ENCODE data around the gene USP13.

Gene USP13

DNA sequence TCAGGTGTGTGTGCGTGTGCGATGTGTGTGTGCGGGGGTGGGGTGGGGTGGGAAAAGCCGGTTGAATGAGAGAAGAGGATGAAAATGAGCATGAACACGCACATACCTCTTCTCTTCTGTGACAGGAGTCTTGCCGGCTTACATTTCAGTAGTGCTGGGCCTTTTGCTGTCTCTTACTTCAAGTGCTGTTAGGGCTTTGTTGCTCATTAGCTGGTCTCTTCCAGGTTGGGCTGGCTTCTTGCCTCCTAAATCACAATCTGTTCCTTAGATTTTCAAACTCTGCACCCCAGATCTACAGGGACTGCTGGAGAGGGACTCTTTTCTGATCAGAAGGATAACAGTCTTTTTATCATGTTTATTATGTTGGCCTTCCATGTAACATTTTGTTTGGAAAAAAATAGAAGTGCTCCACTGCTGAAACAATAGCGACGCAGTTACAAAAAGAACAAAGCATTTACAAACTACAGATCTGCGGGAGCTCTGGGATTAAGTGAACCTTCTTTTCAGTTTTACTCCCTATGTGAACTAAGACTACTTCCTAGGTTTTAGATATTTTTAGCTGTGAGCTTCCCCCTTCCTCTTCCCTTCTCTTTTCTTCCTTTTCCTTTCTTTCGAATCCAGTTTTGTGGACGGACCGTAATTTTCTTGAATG is 48.5 kb downstream of the USP13 start:
- DNase-seq, result no peak

- DNase-seq, result no peak
Measured at GRCh38 chr3:179702271-179702947, 49.6 kb downstream of the USP13 start.

GRCh38 chr3:179703816-179704215 is 51.0 kb downstream of the USP13 start:
- DNase-seq, result no peak

DNA sequence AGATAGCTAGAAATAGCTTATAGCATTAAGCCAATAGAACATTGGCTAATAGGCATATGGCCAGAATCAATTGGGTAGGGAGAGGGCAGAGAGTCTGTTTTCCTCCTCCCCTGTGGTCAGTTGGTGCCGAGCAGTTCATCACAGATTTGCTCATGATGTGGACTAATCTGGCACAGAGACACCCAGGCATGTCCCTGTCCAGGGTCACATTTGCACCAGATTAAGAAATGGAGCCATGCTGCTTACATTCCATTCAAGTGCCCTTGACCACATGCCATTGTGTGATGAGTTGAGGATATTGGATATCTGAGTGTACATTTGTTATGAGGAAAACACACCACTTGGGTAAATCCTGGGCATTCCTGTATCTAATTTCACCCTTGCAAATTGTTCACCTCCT is 53.4 kb downstream of the USP13 start:
- no peak for DNase-seq

GRCh38 chr3:179710079-179710478 is 57.2 kb downstream of the USP13 start:
- DNase-seq, result no peak

DNA sequence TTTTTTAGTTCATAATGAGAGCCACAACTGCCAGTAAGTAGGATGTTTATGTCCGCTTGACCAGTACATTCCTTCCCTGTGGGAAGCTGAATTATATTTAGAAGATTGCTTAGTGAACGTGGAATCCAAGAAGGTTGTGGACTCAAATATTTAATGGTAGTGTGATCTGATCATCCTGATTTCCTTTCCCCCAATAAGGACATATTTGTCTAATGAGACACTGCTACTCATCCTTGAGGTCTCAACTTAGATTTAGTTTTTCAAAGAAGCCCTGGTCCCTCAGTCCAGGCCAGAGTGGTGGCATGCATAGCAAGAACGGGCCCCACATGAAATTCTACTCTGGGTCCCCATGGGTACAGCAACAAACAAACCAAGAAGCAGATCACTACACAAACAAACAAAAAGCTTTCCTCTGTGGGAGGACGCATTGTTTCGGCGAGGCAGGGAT is 60.8 kb downstream of the USP13 start:
- DNase-seq, result no peak

- DNase-seq, result no peak
Measured at GRCh38 chr3:179715582-179715981, 62.7 kb downstream of the USP13 start.

DNA sequence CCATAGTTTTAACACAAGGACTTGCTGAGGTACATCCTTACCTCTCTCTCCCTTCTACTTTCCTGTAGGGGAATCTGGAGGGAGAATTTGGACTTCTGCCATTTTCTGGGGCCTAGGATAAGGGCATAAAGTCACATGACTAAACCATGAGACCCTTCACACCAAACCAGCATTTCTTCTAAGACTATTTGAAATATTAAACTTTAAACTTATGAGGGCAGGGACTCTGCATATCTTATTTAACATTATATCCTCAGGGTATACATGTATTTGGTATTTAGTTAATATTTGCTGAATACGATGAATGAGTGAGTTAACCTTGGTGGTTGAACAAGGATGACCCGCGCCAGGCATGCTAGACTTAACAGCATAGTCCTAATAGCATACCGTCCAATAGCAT is 63.4 kb downstream of the USP13 start:
- no peak for DNase-seq

GRCh38 chr3:179716811-179717210 is 64.0 kb downstream of the USP13 start:
- no peak for DNase-seq

- DNase-seq, result no peak
Measured at GRCh38 chr3:179717219-179717618, 64.4 kb downstream of the USP13 start.

GRCh38 chr3:179719048-179719734 is 66.4 kb downstream of the USP13 start:
- no peak for DNase-seq

- peak; percentile 77 for DNase-seq
Measured at GRCh38 chr3:179720196-179720595, 67.4 kb downstream of the USP13 start.

DNA sequence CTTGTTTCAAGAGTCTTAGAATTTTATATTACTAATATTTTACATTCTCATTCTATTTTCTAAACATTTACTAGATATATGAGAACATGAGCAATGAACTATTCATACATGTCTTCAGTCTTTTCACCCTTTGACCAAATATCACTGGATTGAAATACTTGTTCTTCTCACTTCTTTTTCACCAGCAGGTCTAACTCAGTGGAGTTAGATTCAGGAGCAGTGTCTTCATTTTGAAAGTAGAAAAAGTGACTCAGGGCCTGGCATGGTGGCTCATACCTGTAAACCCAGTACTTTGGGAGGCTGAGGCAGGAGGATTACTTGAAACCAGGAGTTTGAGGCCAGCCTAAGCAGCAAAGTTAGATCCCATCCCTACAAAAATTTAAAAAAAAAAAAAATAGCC is 70.8 kb downstream of the USP13 start:
- DNase-seq, result no peak

- no peak for DNase-seq
Measured at GRCh38 chr3:179726075-179726699, 73.3 kb downstream of the USP13 start.

DNA sequence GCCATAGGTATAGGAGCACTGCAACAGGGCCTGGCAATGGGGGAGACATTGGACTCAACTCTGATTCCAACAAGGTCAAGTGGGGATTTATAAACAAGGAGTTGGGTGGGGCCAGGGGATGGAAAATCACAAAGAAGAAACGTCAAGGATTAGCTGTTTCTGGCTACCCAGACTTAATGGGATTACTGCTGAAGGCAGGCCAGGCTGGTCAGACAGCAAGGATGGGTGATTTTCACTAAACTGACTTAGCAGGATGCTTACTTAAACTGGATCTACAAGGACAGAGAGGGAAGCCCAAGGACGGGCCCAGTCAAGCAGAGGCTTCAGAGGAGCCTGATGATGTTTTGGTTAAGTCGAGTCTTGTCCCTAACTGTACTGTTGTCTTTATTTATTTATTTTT is 76.2 kb downstream of the USP13 start:
- DNase-seq, result no peak

- DNase-seq, result no peak
Measured at GRCh38 chr3:179729981-179730380, 77.1 kb downstream of the USP13 start.

DNA sequence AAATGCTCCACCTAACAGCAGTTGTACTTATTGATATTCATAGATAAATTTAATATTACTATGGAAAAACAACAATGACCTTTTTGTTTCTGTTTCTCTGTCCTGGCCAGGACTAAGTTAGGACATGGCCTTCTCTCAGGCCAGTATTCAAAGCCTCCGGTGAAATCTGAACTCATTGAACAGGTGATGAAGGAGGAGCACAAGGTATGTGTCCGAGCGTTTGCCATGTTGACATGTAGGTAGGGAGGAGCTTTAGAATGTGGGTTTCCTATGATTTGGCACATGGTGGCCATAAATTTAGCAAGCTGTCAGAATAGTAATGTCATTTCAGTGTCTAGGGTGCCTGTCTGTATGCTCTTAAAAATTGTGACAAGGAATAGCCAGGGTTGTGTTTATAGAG is 77.7 kb downstream of the USP13 start:
- DNase-seq, result no peak

GRCh38 chr3:179731544-179731943 is 78.7 kb downstream of the USP13 start:
- DNase-seq, result no peak

- DNase-seq, result no peak
Measured at GRCh38 chr3:179732661-179733348, 80.0 kb downstream of the USP13 start.

- no peak for DNase-seq
Measured at GRCh38 chr3:179733797-179734196, 81.0 kb downstream of the USP13 start.

GRCh38 chr3:179734497-179735281 is 81.8 kb downstream of the USP13 start:
- no peak for DNase-seq

GRCh38 chr3:179735321-179735720 is 82.5 kb downstream of the USP13 start:
- no peak for DNase-seq
